Activated T-cell treated with anti-CD3 and anti-CD28 coated beads, Interleukin-2, amount 50 U/mL, for 24 hours (primary cell): ENCODE results near the gene PLD4.
"Not testable (repeated sequence)": the region's sequence is repeated elsewhere in the genome, so short reads cannot be mapped to it uniquely, and the experiment has no call there.

Source experiments
- DNase-seq: peaks from one replicate; pipeline ENCODE4 v3.0.0-alpha.2; 2020
- H3K27ac Mint-ChIP-seq: 2 replicates; pipeline ENCODE4 v1.8.0; 2020; ENCODE audit warnings: mild to moderate bottlenecking, mixed read lengths
- H3K27me3 Mint-ChIP-seq: 2 replicates; pipeline ENCODE4 v1.8.0; 2020; ENCODE audit warnings: mixed read lengths
- H3K36me3 Mint-ChIP-seq: 2 replicates; pipeline ENCODE4 v1.8.0; 2020; ENCODE audit warnings: low read depth, mixed read lengths
- H3K4me1 Mint-ChIP-seq: 2 replicates; pipeline ENCODE4 v1.8.0; 2020; ENCODE audit warnings: low read depth, mixed read lengths
- H3K4me3 Mint-ChIP-seq: 2 replicates; pipeline ENCODE4 v1.8.0; 2020; ENCODE audit warnings: mild to moderate bottlenecking, moderate library complexity, mixed read lengths
- H3K9me3 Mint-ChIP-seq: 2 replicates; pipeline ENCODE4 v1.8.0; 2020; ENCODE audit warnings: mixed read lengths

PLD4 gene

DNA sequence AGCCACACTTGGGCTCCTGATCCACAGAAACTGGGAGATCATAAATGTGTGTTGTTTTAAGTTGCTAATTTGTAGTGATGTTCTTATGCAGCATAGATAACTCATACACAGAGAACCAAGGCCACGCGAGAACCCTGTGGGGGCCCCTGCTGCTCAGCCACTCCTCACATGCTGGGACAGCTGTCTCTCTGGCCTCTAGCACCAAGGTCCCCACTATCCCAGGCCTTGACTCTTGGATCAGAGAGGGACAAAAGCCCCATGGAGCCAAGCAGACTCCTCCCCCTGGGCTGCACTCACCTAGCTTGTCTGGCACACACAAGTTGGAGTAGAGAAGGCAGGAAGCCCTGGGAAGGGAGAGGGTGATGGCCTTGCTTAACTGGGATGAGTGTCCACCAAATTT lies 11.3 kb downstream of the PLD4 start:
- Mint-ChIP-seq H3K27me3 (peaks cover 4% of the 10 kb centered on the region), H3K36me3 (no peaks in the 10 kb centered on the region), H3K27ac (no peak overlapping the region), H3K4me3 (no peak overlapping the region), H3K9me3 (no peaks in the 10 kb centered on the region), H3K4me1 (peaks cover 1% of the 10 kb centered on the region)
- DNase-seq = peak; percentile 19

DNA sequence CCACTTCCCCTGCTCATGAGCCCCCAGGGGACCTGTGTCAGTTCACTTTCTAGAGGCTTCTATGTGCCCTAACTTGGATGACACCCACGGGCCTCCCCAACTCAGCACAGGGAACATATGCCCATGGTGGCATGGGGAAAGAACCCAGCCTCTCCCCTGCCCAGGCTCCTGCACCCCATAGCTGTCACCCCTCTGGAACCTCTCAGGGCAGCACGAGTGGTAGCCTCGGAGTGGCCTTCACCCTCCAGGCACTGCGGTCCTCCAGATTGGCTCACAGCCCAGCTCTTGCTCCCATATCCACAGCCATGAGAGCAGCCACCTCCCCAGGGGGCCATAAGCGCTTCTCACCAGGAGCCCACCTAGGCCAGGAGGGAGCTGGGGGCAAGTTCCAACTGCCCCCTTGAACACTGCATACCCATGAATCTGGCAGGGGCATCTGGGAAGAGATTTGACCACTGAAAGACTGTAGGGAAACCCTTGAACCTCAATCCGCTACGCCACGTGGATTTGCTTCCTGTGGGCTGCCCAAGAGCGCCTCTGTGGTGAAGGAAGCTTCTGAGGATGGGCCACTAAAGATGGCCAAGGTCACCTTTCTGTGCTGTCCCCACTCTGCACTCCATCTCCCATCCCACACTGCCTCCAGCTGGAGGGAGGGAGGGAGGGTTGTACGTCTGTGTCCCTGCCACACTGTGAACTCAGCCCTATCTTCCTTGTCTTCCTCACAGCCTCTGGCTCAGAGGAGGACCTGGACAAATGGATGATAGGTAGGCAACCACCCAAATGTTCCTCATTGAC lies 11.9 kb downstream of the PLD4 start:
- Mint-ChIP-seq H3K9me3 (no peaks in the 10 kb centered on the region), H3K27me3 (peaks cover 4% of the 10 kb centered on the region), H3K27ac (no peak overlapping the region), H3K4me1 (peaks cover 1% of the 10 kb centered on the region), H3K36me3 (no peaks in the 10 kb centered on the region), H3K4me3 (no peak overlapping the region)
- DNase-seq = peak; percentile 18

DNA sequence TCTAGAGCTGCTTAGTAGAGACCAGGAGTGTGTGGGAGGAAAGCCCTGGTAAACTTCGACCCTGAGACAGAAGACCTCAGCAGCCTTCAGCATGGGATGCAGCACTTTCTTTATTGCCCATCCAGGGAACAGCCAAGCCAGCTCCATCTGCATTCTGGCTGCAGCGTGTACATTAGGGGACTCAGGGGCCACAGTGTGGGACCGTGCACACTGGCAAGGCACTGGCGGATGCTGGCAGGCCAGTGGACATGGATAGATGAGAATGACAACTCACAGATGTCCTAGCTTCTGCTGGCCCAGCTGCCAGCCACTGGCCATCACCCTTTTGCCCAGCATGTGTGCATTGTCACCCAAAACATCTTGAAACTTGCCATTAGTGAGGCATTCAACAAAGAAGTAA lies 12.5 kb downstream of the PLD4 start:
- no peaks in the 10 kb centered on the region for H3K9me3 Mint-ChIP-seq
- H3K36me3 Mint-ChIP-seq = no peaks in the 10 kb centered on the region
- H3K4me1 Mint-ChIP-seq = peaks cover 1% of the 10 kb centered on the region
- peaks cover 4% of the 10 kb centered on the region for H3K27me3 Mint-ChIP-seq
- H3K27ac Mint-ChIP-seq = no peak overlapping the region
- peak; percentile 14 for DNase-seq
- no peak overlapping the region for H3K4me3 Mint-ChIP-seq

DNA sequence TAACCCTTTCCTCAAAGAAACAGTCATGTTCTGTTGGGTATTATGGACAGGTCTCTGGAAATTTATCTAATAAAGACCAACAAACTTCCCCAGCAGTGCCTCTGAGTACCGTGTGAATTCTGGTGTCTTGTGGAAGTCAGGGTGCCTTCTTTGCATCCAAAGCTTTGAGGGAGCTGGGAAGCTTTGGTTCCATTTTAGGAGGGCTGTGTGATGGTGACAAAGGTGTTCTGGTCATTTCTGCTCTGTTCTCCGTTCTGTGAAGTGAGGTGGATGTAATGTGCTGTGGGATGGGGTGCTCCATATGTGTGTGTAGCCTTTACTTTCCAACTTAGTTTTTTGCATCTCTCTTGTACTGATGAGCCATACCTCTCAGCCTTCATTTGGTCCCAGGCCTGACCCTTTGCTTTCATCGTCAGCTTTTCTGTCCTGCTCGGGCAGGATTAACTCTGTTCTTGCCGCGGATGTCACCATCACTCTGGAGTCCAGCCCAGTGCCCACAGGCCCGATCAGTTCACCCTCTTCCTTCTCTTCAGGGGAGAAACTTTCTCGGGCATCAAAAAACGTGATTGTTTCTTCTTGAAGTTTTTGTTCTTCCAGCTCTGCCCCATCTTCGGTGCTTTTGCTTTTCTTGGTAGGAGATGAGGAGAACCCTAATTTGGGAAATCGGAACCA lies 13.2 kb downstream of the PLD4 start:
- Mint-ChIP-seq H3K27me3 (peaks cover 4% of the 10 kb centered on the region), H3K27ac (no peak overlapping the region), H3K9me3 (no peaks in the 10 kb centered on the region), H3K4me1 (peaks cover 1% of the 10 kb centered on the region), H3K4me3 (no peak overlapping the region), H3K36me3 (no peaks in the 10 kb centered on the region)
- DNase-seq = no peak

DNA sequence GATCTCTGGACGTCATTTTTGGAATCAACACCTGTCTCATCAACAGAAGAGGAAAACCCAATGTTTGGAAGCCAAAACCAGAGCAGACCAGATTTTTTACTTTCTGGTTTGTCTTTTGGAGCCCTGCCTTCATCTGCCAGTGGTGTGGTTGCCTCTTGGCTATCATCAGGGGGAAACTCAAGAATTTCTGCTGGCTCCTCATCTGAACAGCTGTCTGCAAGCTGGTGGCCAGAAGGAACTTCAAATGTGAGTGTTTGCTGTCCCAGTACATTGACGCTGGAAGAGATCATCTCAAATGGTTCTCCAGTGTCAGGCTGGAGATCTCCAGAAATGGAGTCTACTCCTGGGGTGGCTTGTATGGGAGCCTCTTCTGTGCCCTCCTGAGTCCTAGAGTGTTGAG lies 13.8 kb downstream of the PLD4 start:
- no peaks in the 10 kb centered on the region for H3K9me3 Mint-ChIP-seq
- H3K36me3 Mint-ChIP-seq = no peaks in the 10 kb centered on the region
- H3K4me1 Mint-ChIP-seq = peaks cover 1% of the 10 kb centered on the region
- peaks cover 4% of the 10 kb centered on the region for H3K27me3 Mint-ChIP-seq
- no peak overlapping the region for H3K4me3 Mint-ChIP-seq
- no peak overlapping the region for H3K27ac Mint-ChIP-seq
- no peak for DNase-seq

DNA sequence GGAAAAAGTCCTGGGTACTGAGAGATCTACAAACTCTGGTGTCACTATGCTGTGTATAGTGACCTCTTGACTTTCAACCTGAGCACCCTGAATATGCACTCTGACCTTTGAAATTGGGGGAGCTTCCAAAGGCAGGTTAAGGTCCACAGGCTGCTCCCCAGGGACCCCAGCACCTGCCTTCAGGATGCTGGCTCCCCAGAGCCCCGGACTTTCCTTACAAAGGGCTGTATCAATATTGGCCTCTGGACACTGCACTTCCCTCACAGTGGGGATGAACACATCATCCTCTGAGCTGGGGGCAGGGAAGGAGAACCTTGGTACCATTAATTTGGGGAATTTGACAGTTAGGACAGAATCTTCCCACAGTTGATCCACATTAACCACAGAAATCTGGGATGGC lies 14.3 kb downstream of the PLD4 start:
- Mint-ChIP-seq H3K36me3 (no peaks in the 10 kb centered on the region), H3K27ac (no peak overlapping the region), H3K27me3 (peaks cover 4% of the 10 kb centered on the region), H3K9me3 (no peaks in the 10 kb centered on the region), H3K4me1 (peaks cover 1% of the 10 kb centered on the region), H3K4me3 (no peak overlapping the region)
- no peak for DNase-seq

DNA sequence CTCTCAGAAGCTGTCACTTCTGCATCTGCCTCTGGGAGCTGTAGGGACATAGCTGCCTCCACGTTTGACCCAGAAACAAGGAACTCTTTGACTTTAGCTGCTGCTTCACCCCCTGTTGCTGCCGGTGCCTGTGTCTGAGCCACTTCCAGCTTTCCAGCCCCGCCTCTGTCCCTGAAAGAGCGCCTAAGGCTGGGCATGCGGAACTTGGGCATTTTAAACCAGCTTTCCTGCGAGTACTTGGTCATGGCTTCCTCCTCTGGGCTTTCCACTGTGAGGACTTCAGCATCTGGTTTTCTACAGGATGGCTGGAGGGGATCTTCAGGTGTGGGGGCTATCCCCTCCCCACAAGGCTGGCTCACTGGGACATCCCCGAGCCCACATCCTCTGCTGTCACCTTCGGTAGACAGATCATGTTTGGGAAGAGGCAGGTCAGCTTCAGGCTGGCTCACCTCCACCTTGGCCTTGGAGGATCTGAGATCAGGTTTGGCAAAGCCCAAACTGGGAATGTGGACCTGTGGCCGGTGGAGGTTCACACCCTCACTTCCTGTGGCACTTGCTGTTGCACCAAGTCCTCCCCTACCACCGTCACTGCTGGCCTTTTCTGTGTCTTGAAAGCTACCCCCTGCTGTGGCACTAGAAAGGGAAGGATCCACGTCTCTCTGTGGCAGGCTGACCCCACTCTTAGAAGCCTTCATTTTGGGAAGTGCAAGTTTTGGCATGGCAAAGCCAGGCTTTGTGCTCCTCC lies 15.2 kb downstream of the PLD4 start:
- DNase-seq = no peak
- Mint-ChIP-seq H3K4me1 (no peaks in the 10 kb centered on the region), H3K4me3 (no peak overlapping the region), H3K9me3 (no peaks in the 10 kb centered on the region), H3K27me3 (no peaks in the 10 kb centered on the region), H3K36me3 (no peaks in the 10 kb centered on the region), H3K27ac (no peak overlapping the region)

DNA sequence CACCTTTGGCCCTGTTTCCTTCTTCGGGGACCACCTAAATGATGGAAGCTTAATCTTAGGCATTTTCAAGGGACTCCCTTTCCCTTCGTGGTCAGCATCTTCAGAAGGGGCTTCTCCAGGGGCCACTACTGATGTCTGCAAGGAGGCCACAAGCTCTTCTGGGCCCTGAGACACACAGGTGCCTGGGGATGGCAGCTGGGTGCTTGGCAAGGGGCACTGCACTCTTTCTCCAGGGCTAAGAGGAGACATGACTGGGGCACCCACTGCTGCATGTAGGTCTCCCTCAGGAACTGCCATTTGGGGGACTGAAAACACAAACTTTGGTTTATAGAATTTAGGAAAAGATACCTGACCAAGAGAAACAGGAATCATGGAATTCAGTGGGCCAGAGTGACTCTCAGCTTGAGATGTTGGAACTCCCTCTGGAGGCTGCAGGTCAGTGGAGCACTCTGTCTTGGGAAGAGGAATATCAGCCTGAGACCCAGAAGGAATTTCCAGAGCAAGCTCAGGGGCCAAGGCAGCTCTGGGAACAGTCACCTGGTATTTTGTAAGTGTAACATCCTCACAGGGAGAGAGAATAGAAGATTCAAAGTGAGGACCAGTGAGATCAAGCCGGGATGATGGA lies 16.0 kb downstream of the PLD4 start:
- no peak overlapping the region for H3K27ac Mint-ChIP-seq
- H3K4me3 Mint-ChIP-seq = no peak overlapping the region
- H3K4me1 Mint-ChIP-seq = no peaks in the 10 kb centered on the region
- no peaks in the 10 kb centered on the region for H3K27me3 Mint-ChIP-seq
- peak; percentile 19 for DNase-seq
- no peaks in the 10 kb centered on the region for H3K36me3 Mint-ChIP-seq
- H3K9me3 Mint-ChIP-seq = no peaks in the 10 kb centered on the region

DNA sequence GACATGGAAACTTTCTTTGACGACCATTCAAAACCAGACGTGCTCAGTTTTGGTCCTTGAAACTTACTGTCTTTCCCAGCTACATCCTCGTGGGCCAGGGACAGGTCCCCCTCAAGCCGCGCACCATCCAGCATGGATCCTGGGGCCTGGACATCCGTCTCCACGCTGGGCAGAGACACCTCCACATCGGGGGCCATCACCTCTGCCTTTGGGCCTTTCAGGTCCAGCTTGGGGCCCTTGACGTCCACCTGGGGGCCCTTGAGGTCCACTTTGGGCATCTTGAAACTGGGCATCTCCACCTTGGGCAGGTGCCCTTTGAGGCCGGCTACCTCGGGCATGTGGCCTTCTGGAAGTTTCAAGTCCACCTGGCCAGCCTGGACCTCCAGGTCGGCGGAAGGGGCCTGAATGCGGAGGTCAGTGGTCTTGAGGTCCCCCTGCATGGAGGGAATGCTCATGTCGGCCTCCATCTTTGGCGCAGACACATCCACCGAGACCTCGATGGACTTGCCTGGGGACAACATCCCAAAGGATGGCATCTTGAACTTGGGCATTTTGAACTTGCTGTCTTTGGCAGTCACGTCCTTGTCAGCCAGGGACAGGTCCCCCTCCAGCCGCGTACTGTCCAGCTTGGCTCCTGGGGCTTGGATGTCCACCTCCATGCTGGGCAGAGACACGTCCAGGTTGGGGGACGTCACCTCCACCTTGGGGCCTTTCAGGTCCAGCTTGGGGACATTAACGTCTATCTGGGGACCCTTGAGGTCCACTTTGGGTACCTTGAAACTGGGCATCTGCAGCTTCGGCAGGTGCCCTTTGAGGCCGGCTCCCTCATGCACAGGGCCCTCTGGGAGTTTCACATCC lies 17.1 kb downstream of the PLD4 start:
- Mint-ChIP-seq H3K4me3 (no peak overlapping the region), H3K36me3 (no peaks in the 10 kb centered on the region), H3K27ac (no peak overlapping the region)

DNA sequence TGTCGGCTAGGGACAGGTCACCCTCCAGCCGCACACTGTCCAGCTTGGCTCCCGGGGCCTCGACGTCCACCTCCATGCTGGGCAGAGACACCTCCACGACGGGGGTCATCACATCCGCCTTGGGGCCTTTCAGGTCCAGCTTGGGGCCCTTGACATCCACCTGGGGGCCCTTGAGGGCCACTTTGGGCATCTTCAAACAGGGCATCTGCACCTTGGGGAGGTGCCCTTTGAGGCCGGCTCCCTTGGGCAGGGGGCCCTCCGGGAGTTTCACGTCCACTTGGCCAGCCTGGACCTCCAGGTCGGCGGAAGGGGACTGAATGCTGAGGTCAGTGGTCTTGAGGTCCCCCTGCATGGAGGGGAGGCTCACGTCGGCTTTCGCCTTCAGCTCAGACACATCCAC lies 17.9 kb downstream of the PLD4 start:
- Mint-ChIP-seq H3K9me3 (no peaks in the 10 kb centered on the region), H3K27ac (no peak overlapping the region), H3K4me1 (no peaks in the 10 kb centered on the region), H3K4me3 (no peak overlapping the region), H3K27me3 (no peaks in the 10 kb centered on the region), H3K36me3 (no peaks in the 10 kb centered on the region)
- DNase-seq = no peak

More for the DNA sequence above, 17.1 kb downstream of the PLD4 start:
- Mint-ChIP-seq H3K4me1 (no peaks in the 10 kb centered on the region), H3K27me3 (no peaks in the 10 kb centered on the region), H3K9me3 (no peaks in the 10 kb centered on the region)
- no peak for DNase-seq

DNA sequence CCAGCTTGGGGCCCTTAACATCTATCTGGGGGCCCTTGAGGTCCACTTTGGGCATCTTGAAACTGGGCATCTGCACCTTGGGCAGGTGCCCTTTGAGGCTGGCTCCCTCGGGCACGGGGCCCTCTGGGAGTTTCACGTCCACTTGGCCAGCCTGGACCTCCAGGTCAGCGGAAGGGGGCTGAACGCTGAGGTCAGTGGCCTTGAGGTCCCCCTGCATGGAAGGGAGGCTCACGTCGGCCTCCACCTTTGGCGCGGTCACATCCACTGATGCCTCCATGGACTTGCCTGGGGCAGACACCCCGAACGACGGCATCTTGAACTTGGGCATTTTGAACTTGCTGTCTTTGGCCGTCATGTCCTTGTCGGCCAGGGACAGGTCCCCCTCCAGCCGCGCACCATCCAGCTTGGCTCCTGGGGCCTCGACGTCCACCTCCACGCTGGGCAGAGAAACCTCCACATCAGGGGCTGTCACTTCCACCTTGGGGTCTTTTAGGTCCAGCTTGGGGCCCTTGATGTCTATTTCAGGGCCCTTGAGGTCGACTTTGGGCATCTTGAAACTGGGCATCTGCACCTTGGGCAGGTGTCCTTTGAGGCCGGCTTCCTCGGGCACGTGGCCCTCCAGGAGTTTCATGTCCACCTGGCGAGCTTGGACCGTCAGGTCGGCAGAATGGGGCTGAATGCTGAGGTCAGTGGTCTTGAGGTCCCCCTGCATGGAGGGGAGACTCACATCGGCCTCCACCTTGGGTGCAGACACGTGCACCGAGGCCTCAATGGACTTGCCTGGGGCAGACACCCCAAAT lies 18.7 kb downstream of the PLD4 start:
- H3K27ac Mint-ChIP-seq, DNase-seq, H3K9me3 Mint-ChIP-seq, H3K4me1 Mint-ChIP-seq, H3K4me3 Mint-ChIP-seq, H3K36me3 Mint-ChIP-seq, H3K27me3 Mint-ChIP-seq: not testable (repeated sequence)

DNA sequence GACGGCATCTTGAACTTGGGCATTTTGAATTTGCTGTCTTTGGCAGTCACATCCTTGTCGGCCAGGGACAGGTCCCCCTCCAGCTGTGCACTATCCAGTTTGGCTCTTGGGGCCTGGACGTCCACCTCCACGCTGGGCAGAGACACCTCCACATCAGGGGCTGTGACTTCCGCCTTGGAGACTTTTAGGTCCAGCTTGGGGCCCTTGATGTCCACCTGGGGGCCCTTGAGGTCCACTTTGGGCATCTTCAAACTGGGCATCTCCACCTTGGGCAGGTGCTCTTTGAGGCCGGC lies 19.3 kb downstream of the PLD4 start:
- DNase-seq, H3K36me3 Mint-ChIP-seq, H3K4me1 Mint-ChIP-seq, H3K9me3 Mint-ChIP-seq, H3K27ac Mint-ChIP-seq, H3K27me3 Mint-ChIP-seq, H3K4me3 Mint-ChIP-seq: not testable (repeated sequence)

DNA sequence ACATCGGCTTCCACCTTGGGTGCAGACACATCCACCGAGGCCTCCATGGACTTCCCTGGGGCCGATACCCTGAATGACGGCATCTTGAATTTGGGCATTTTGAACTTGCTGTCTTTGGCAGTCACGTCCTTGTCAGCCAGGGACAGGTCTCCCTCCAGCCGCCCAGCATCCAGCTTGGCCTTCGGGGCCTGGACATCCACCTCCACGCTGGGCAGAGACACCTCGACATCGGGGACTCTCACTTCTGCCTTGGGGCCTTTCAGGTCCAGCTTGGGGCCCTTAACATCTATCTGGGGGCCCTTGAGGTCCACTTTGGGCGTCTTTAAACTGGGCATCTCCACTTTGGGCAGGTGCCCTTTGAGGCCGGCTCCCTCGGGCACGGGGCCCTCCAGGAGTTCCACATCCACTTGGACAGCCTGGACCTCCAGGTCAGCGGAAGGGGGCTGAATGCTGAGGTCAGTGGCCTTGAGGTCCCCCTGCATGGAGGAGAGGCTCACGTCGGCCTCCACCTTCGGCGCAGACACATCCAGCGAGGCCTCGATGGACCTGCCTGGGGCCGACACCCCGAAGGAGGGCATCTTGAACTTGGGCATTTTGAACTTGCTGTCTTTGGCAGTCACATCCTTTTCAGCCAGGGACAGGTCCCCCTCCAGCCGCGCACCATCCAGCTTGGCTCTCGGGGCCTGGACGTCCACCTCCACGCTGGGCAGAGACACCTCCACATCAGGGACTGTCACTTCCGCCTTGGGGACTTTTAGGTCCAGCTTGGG lies 19.9 kb downstream of the PLD4 start:
- H3K27me3 Mint-ChIP-seq, H3K4me1 Mint-ChIP-seq, H3K36me3 Mint-ChIP-seq, H3K9me3 Mint-ChIP-seq, H3K27ac Mint-ChIP-seq, H3K4me3 Mint-ChIP-seq, DNase-seq: not testable (repeated sequence)
